HG03457 (cell line): ENCODE data around the gene SRSF2.

Source experiments
- ATAC-seq: cut with Tn5 transposase; IDR thresholded peaks from one replicate; pipeline ENCODE4 v1.9.1; 2021; ENCODE audit warnings: moderate number of reproducible peaks; ENCODE audit not compliant: unreplicated experiment

The SRSF2 gene

DNA sequence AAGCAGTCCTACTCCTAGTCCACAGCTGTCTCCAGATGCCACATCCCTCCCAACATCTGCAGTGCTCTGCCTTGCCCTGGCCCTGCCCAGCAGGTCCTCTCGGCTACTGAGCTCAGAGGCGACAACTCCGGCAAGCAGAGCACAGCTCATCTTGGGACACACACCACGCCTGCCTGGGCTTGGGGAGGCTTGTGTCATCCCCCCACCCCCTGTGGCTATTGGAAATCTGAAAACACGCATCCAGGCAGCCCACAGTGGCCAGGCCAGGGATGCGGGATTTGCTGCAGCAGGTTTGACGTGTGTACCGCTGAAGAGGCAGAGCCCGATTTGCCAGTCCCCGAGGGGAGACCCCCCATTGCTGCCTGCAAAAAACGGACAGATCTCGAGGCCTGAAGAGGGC is 51.8 kb downstream of the SRSF2 start:
- no peak for ATAC-seq

DNA sequence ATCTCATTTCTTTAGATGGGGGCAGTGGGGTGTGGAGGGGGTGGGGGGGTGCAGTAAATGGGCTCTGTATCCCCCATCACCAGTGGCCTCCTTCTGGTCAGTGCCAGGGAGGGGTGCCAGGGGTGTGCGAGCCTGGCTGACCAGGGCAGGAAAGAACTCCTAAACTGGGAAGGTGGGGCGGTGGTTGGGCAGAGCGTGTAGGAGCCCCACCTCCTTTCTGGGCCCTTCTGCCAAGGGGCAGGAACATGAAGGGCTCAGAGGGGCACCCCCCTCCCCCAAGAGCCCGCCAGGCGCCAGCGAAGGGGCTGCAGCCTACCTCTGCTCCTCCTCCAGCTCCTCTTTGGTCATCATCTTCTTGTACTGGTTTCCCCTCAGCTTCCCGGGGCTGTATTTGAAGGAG is 52.4 kb downstream of the SRSF2 start:
- ATAC-seq = no peak
